SH-SY5Y (cell line): ENCODE results near the gene PEX14.

ENCODE experiments used
- GATA2 ChIP-seq: IDR thresholded peaks from 2 replicates; pipeline ENCODE4 v1.6.1; 2011; ENCODE audit warnings: mild to moderate bottlenecking, low read depth, low read length
- GATA3 ChIP-seq: IDR thresholded peaks from 2 replicates; pipeline ENCODE4 v1.6.1; 2011; ENCODE audit warnings: low read depth, mild to moderate bottlenecking, low read length, moderate library complexity

PEX14 gene

DNA sequence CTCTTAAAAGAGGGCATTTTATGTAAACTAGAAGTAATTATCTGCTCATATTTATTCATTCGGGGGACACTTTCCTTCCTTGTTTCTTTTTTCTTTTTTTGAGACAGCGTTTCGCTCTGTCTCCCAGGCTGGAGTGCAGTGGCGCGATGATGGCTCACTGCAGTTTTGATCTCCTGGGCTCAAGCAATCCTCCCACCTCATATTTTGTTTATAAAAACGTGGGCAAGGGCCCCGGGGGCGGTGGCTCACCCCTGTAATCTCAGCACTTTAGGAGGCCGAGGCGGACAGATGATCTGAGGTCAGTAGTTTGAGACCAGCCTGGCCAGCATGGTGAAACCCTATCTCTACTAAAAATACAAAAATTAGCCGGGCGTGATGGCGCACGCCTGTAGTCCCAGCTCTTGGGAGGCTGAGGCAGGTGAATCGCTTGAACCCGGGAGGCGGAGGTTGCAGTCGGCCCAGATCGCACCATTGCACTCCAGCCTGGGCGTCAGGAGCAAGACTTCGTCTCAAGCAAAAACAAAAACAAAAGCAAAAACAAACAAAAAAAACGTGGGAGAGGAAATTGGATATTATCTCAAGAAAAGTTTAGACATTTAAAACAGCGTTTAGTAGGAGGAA, 1.5 kb upstream of the PEX14 start:
- no peak for TF ChIP-seq GATA3
- no peak for TF ChIP-seq GATA2

DNA sequence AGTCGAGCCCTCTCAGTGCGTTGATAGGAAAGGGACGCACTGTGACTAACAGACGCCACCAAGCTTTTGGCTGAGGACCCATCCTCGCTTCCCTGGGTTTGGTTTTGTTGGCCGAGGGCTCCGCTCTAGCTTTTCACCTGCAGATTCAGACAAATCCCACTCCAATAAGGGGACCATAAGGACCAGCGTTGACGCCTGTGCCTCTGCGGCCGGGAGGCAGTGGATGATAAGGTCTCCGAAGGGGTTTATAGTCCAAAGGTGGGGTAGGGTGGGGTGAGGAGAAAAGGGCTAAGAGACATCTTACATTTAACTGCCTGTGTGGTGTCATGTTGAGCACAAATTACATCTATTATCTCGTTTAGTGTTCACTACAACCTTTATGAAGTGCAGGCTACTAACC, 760 bp downstream of the PEX14 start:
- no peak for TF ChIP-seq GATA2
- TF ChIP-seq GATA3: no peak

DNA sequence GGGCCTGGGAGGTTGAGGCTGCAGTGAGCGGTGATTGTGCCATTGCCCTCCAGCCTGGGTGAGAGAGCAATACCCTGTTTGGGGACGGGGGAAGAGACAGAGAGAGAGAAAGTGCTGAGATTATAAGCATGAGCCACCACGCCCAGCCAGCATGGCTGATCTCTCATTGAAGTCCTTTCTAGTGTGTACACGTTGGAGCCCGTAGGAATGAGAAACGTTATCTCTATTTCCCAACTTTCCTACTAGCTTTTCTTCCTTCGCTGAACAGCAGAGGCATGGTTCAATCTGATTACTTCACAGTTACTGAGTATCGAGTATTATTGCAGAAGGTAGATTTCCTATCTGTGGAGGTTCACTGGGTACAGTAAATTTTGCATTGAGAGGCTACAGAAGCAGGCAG, 4.5 kb downstream of the PEX14 start:
- TF ChIP-seq GATA2 (no peak), GATA3 (no peak)

DNA sequence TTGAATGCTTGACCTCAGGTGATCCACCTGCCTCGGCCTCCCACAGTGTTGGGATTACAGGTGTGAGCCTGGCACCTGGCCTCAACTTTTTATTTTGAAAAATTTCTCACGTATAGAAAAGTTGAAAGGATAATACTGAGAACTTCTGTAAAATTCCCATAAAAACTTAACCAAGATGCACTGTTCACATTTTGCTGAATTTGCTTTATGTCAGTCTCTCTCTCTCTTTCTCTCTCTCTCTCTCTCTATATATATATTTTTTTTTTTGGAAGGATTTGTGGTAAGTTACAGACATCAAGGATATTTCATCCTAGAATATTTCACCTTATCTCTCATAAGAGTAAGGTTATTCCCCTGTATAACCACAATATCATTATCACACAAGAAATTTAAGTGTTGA, 5.9 kb downstream of the PEX14 start:
- no peak for TF ChIP-seq GATA2
- no peak for TF ChIP-seq GATA3

DNA sequence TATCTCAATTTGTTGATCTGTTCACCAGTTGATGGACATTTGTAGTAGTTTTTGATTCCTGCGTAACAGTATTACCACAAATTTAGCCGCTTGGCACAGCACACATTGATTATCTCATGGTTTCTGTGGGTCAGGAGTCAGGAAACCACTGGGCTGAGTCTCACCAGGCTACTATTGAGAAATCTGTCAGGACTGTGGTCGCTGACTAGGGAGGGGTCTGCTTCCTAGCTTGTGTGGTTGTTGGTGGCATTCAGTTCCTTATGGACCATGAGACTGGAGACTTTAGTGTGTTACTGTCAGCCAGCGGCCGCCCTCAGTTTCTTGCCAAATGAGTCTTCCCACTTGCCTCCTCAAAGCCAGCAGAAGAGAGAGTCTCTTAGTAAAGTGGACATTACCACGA, 9.8 kb downstream of the PEX14 start:
- TF ChIP-seq GATA3 (no peak), GATA2 (no peak)

DNA sequence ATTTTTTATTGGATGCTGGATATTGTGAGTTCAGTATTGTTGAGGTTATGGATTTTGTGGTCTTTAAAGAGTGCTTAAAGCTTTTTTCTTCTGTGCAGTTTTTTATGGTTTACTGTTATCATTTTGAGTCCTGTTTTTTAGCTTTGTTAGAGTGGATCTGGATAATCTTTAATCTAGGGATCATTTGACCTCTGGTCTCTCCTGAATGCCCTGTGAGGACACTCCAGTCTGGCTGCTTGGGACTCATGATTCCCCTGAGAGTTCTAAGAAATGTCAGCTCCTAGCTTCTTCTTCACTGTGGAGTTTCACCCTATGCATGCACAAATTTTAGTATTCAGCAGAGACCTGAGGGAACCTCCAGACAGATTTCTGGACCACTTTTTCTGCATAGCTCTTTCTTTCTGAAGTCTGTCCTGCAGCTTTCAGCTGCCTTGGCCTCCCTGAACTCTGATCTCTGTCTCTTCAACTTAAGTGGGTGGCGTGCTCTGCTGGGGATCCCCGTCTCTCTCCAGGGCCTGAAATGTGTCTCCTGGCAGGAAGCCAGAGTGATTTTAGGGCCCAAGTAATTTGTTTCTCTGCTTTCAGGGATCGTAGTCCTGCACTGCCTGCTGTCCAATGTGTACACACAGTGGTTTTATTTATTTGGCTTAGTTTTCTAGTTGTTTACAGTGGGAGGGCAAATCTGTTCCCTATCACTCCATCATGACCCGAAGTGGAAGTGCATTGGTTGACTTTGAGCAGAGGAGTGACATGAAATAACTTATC, 14.7 kb downstream of the PEX14 start:
- TF ChIP-seq GATA2 (no peak), GATA3 (no peak)

DNA sequence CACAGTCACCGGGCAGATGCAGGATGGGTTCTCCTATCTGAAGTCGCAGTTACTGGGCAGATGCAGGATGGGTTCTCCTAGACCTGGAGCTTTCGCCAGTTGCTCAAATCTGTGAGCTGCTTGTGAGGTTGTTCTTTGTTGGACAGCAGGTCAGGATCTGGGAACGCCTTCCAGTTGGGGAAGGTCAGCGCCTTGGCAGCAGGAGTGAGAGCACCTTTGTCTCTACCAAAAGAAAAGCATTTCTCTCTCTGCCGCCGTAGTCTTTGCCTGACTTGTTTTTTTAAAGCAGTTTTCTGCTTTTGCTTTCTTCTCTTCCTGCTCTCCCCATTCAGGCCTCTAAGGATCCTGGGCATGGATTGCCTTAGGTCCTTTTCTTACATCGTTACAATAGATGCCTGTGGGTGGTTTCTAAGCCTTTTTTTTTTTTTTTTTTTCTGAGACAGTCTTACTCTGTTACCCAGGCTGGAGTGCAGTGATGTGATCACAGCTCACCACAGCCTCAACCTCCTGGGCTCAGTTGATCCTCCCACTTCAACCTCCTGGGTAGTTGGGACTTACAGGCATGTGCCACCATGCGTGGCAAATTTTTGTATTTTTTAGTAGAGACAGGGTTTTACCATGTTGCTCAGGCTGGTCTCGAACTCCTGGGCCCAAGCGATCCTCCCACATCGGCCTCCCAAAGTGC, 15.7 kb downstream of the PEX14 start:
- TF ChIP-seq GATA2 (no peak), GATA3 (no peak)

DNA sequence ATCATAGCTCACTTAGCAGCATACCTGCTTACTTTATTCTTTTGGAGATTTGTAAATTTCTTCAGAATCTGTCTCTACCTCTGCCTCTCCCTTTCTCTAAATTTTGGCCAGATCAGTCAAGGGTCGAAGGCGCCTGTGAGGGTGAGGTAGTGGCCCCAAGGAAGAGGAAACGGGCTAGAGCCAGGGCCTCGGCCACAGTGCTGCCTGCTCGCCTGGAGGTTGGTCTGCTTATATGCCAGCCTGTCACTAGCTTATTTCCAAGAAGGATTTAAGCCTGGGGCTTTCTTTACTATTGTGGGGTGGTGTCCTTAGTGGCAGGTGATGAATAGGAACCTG, 19.6 kb downstream of the PEX14 start:
- no peak for TF ChIP-seq GATA3
- no peak for TF ChIP-seq GATA2

DNA sequence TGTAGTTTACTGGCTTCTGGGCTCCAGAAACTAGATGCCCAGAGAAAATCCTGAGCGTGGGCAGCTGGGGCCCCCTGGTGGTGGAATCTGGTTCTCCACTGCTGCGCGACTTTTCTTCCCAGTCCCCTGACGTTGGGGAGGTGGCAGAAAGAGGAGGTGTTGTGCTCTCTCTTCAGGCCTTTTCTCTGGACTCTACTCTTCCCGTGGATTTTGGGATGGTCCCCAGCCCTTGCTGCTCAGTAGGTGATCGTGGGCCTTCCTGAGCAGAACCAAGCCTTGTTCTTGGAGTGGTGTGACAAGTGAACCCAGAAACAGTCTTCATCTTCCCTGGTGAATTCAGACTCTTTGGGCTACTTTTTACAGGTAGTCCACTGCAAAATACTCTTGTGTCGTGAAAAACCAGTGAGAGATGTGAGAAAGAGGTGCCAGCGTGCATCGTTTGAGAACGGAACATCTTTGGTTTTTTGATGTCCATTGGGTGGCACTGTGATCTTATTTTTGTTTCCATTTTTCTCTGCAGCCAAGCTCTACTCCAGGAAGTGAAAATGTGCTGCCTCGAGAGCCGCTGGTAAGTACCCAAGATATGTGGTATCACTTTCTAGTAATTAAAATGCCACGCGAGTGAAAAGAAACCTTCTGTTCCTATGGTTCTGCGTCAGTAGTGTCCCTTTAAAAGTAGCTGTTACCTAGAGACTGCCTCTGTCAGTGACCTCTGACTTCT, 20.2 kb downstream of the PEX14 start:
- no peak for TF ChIP-seq GATA3
- no peak for TF ChIP-seq GATA2

DNA sequence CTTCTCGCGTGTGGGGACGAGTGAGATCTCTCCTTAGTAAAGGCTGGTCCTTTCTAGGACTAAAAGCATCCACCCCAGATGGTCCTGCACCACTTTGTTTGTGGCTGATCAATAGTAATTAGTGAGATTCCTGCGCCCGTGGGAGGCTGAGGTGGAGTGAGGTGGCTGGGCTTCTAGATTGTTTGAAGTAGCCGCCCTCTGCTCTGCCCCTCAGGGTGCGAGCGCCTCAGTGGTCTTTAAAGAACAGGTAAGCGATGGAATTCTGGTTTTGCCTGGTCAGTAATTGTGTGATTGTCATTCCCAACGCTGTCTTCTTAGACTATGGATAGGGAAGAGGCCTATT, 20.7 kb downstream of the PEX14 start:
- TF ChIP-seq GATA3 (no peak), GATA2 (no peak)

DNA sequence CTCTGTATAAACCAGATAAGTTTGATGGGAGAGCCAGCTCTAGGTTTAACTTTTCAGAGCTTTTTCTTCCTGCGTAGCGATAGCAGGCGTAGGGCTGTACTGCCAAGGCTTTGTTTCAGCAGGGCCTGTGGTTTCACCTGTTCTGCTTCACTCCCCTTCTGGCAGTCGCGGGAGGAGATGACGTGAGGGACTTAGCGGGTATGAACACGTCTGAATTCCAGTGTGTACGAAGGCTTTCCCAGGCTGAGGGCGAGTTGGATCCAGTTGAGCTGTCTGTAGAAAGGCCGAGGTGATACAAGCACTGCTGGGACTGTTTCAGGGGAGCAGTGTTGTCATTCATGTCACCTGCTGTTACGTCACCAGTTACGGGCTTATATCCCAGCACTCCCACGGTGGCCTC, 21.2 kb downstream of the PEX14 start:
- TF ChIP-seq GATA2 (no peak), GATA3 (no peak)

DNA sequence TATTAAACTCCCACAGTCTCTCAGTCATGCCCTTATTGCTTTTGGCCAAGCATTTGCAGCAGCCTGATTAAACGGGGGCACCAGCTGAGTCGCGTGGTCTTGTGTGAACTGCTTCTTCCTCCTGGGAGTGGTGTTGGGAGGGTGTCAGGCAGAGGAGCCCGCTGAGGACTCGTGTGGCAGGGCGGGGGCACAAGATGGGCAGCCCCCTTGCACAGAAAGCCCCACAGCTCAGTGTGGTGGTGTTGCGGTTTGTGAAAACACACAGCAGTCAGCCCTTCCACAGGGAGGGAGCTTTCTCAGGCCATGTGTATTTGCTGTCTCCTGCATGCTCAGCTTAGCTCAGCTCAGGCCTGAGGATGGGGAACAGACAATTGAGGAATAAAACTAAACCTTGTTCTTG, 22.4 kb downstream of the PEX14 start:
- TF ChIP-seq GATA3 (no peak), GATA2 (no peak)

DNA sequence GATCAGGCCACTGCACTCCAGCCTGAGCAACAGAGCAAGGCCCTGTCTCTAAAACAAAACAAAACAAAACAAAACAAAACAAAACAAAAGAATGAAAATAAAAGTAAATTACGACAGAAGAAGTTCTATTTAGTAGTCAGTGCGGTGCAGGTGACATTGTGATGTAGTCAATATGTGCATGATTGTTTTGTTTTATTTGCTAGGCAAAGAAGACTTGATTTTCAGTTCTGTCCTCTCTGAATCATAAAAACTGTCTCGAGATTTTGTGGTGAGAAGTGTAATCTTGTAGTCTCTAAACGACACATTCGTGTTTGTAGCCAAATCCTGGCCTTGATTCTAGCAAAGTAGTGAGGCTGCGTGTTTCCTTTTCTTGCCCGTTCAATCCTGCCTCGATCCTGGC, 23.5 kb downstream of the PEX14 start:
- no peak for TF ChIP-seq GATA2
- no peak for TF ChIP-seq GATA3

DNA sequence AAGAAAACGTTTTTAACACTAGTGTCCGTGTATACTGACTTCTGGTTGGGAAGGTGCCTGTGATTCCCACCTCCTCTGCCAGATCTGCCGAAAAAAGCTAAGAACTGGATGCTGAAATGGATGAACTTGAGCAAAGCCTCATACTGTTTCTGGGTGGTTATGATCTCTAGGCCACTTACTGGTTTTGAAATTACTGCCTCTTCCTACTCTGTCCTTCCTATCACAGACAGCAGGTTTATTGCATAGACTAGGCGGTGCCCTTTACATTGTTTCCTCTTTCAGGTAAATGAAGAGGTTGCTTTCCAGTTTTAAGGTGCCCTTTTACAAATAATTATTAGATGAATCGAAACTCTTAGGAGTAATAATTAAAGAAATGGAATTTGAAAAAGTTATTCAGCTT, 27.5 kb downstream of the PEX14 start:
- TF ChIP-seq GATA3 (no peak), GATA2 (no peak)

DNA sequence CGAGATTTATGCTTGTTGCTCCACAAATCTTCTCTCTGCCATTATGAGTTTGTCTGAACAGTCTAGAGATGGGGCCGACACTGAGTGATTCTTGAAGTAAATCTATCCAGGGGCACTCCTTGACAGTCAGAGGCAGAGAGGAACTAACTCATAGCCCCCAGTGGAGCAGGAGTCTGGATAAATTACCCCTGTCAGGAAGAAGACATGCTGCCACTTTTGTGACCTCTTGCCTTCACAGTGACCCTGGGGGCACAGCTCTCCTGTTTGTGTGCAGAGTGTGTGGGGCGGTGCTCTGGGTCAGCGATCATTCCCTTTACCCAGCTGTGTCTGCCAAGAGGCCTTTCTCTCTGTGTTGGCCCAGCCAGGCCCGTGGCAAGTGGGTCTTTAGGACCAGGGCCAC, 29.5 kb downstream of the PEX14 start:
- no peak for TF ChIP-seq GATA3
- TF ChIP-seq GATA2: no peak

DNA sequence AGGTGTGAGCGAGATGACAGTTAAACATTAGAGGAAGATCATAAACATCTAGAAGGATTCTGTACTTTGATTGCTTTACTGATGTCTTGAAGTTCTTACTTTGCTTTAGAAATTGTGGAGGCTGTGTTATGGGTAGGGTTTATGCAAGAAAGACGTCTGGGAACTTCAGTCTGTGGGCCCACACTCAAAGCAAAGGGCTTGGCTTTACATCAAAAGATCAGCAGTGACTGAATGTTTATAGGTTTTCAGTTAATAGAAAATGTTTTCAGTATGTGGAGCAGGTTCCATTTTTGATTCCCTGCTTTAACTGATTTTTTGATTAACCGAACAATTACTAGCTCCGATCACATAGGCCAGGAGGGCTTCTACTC, 31.9 kb downstream of the PEX14 start:
- TF ChIP-seq GATA3 (no peak), GATA2 (no peak)
